ENCODE measurements around the gene DAB2IP.

The DAB2IP gene

GRCh38 chr9:121768416-121769015 lies 117.1 kb downstream of the DAB2IP start:
- in situ Hi-C loops (cut with HindIII; ENCODE audit: low sequenced_read_pairs), result no loop called here

GRCh38 chr9:121769939-121770338 lies 118.5 kb downstream of the DAB2IP start:
- in situ Hi-C loops (cut with HindIII; ENCODE audit: low sequenced_read_pairs), result no loop called here

- in situ Hi-C loops (cut with HindIII; ENCODE audit: low sequenced_read_pairs), result no loop called here
These were observed 119.2 kb downstream of the DAB2IP start for GRCh38 chr9:121770415-121771273.

GRCh38 chr9:121771418-121771817 lies 120.0 kb downstream of the DAB2IP start:
- in situ Hi-C loops (cut with HindIII; ENCODE audit: low sequenced_read_pairs), result no loop called here

- in situ Hi-C loops (cut with HindIII; ENCODE audit: low sequenced_read_pairs), result no loop called here
These were observed 120.6 kb downstream of the DAB2IP start for GRCh38 chr9:121771851-121772599.

- in situ Hi-C loops (cut with HindIII; ENCODE audit: low sequenced_read_pairs), result no loop called here
These were observed 121.3 kb downstream of the DAB2IP start for GRCh38 chr9:121772600-121773285.

GRCh38 chr9:121773286-121773953 lies 122.0 kb downstream of the DAB2IP start:
- in situ Hi-C loops (cut with HindIII; ENCODE audit: low sequenced_read_pairs), result no loop called here

GRCh38 chr9:121773954-121774714 lies 122.7 kb downstream of the DAB2IP start:
- in situ Hi-C loops (cut with HindIII; ENCODE audit: low sequenced_read_pairs), result no loop called here

- in situ Hi-C loops (cut with HindIII; ENCODE audit: low sequenced_read_pairs), result no loop called here
These were observed 123.5 kb downstream of the DAB2IP start for GRCh38 chr9:121774715-121775613.

- in situ Hi-C loops (cut with HindIII; ENCODE audit: low sequenced_read_pairs), result no loop called here
These were observed 124.7 kb downstream of the DAB2IP start for GRCh38 chr9:121776001-121776738.

- in situ Hi-C loops (cut with HindIII; ENCODE audit: low sequenced_read_pairs), result no loop called here
These were observed 125.6 kb downstream of the DAB2IP start for GRCh38 chr9:121776739-121777637.

- in situ Hi-C loops (cut with HindIII; ENCODE audit: low sequenced_read_pairs), result no loop called here
These were observed 127.1 kb downstream of the DAB2IP start for GRCh38 chr9:121778252-121779225.

GRCh38 chr9:121779381-121780117 lies 128.1 kb downstream of the DAB2IP start:
- in situ Hi-C loops (cut with HindIII; ENCODE audit: low sequenced_read_pairs), result loop anchor here (10.0 kb wide), 1 partner anchor 85 kb away; no protein-coding TSS in a partner anchor

- in situ Hi-C loops (cut with HindIII; ENCODE audit: low sequenced_read_pairs), result loop anchor here (10.0 kb wide), 1 partner anchor 86 kb away; no protein-coding TSS in a partner anchor
These were observed 129.0 kb downstream of the DAB2IP start for GRCh38 chr9:121780177-121781040.

Measured in DLD1 (cell line).